IMR-90 (cell line): Measurements from ENCODE around the gene GPR132. TPM values are rescaled to one million over a fixed set of nuclear protein-coding genes. Genes with fewer than 3 reads are reported as not detected.

Experiments used
- ATAC-seq: fragments of 200-7000 bp; cut with Tn5 transposase; 2 replicates; pipeline ENCODE4 v1.9.1; 2020; ENCODE audit warnings: low read depth, mild to moderate bottlenecking, moderate library complexity
- BruUV-seq: library from RNA; stranded (reverse); fragments of 400-500 nt; replicated peaks from 2 replicates; lab custom pipeline; 2021; lab: Mats Ljungman, UMichigan
- CTCF ChIA-PET: fragments of 300-600 bp; formaldehyde crosslinking; extraction: SDS; loops from one replicate; lab custom pipeline; 2021; ENCODE audit warnings: antibody characterized with exemption; lab: Yijun Ruan, JAX
- POLR2A ChIA-PET: fragments of 300-600 bp; sonication (Branson Sonifier 250); formaldehyde crosslinking; loops from one replicate; lab custom pipeline; 2022; ENCODE audit warnings: antibody characterized with exemption; ENCODE audit not compliant: unreplicated experiment; lab: Charles Lee
- DNase-seq: peaks from one replicate; pipeline ENCODE4 v3.0.0; 2013
- H2AFZ ChIP-seq: replicated peaks from 2 replicates; pipeline ENCODE3; 2013; ENCODE audit warnings: low read length, mild to moderate bottlenecking; ENCODE audit not compliant: poor library complexity
- H2AK5ac ChIP-seq: 2 replicates; pipeline ENCODE4 v1.6.1; 2013; ENCODE audit warnings: low read depth, low read length, inconsistent platforms
- H2AK9ac ChIP-seq: replicated peaks from 2 replicates; pipeline ENCODE3; 2013; ENCODE audit warnings: mild to moderate bottlenecking, low read depth, low read length, moderate library complexity; ENCODE audit not compliant: poor library complexity
- H2BK120ac ChIP-seq: 2 replicates; pipeline ENCODE4 v1.6.1; 2013; ENCODE audit warnings: low read depth, low read length, inconsistent platforms
- H2BK15ac ChIP-seq: 3 replicates; pipeline ENCODE4 v1.6.1; 2013; ENCODE audit warnings: low read depth, low read length, inconsistent platforms
- H2BK20ac ChIP-seq: 2 replicates; pipeline ENCODE4 v1.6.1; 2013; ENCODE audit warnings: low read depth, mild to moderate bottlenecking, inconsistent platforms, low read length, moderate library complexity
- H2BK5ac ChIP-seq: 2 replicates; pipeline ENCODE4 v1.6.1; 2013; ENCODE audit warnings: mild to moderate bottlenecking, low read depth, low read length, inconsistent platforms; ENCODE audit not compliant: poor library complexity, severe bottlenecking
- H3K14ac ChIP-seq: replicated peaks from 2 replicates; pipeline ENCODE4 v1.6.1; 2013; ENCODE audit warnings: low read depth, low read length, inconsistent platforms
- H3K18ac ChIP-seq: 2 replicates; pipeline ENCODE4 v1.6.1; 2013; ENCODE audit warnings: low read depth, low read length, control low read depth
- H3K23ac ChIP-seq: 2 replicates; pipeline ENCODE4 v1.6.1; 2013; ENCODE audit warnings: low read depth, low read length, inconsistent platforms
- H3K27ac ChIP-seq: 2 replicates; pipeline ENCODE4 v1.5.1; 2013; ENCODE audit warnings: mild to moderate bottlenecking, control low read depth, low read length; ENCODE audit not compliant: insufficient read depth
- H3K27me3 ChIP-seq: 2 replicates; pipeline ENCODE4 v1.6.1; 2013; ENCODE audit warnings: low read length; ENCODE audit not compliant: control insufficient read depth, insufficient read depth
- H3K36me3 ChIP-seq: 2 replicates; pipeline ENCODE4 v1.6.1; 2013; ENCODE audit warnings: low read length, mixed read lengths; ENCODE audit not compliant: control insufficient read depth, insufficient read depth
- H3K4ac ChIP-seq: 2 replicates; pipeline ENCODE4 v1.6.1; 2013; ENCODE audit warnings: low read depth, low read length, inconsistent platforms
- H3K4me1 ChIP-seq: 2 replicates; pipeline ENCODE4 v1.6.1; 2013; ENCODE audit warnings: low read length, mixed read lengths; ENCODE audit not compliant: control insufficient read depth, insufficient read depth
- H3K4me2 ChIP-seq: 2 replicates; pipeline ENCODE4 v1.6.1; 2013; ENCODE audit warnings: low read depth, mild to moderate bottlenecking, control low read depth, low read length, moderate library complexity
- H3K4me3 ChIP-seq: 2 replicates; pipeline ENCODE4 v1.5.1; 2013; ENCODE audit warnings: low read depth, mild to moderate bottlenecking, control low read depth, low read length, moderate library complexity; ENCODE audit not compliant: insufficient read depth
- H3K56ac ChIP-seq: 2 replicates; pipeline ENCODE4 v1.6.1; 2013; ENCODE audit warnings: low read length, inconsistent platforms; ENCODE audit not compliant: insufficient read depth; ENCODE audit errors: extremely low read depth
- H3K79me1 ChIP-seq, 2 experiments: 2 replicates each; pipeline ENCODE4 v1.6.1; 2013; ENCODE audit warnings: low read length in 2 of 2, inconsistent platforms in 1 of 2, low read depth in 1 of 2
- H3K9ac ChIP-seq: 2 replicates; pipeline ENCODE4 v1.6.1; 2013; ENCODE audit warnings: low read depth, low read length, control low read depth
- H3K9me1 ChIP-seq: 2 replicates; pipeline ENCODE4 v1.6.1; 2013; ENCODE audit warnings: low read length, inconsistent platforms; ENCODE audit not compliant: insufficient read depth
- H3K9me3 ChIP-seq: 2 replicates; pipeline ENCODE4 v1.6.1; 2013; ENCODE audit warnings: low read length; ENCODE audit not compliant: control insufficient read depth, insufficient read depth
- H4K20me1 ChIP-seq: 2 replicates; pipeline ENCODE4 v1.6.1; 2013; ENCODE audit warnings: low read length, inconsistent platforms; ENCODE audit not compliant: insufficient read depth
- H4K5ac ChIP-seq: 2 replicates; pipeline ENCODE4 v1.6.1; 2013; ENCODE audit warnings: mild to moderate bottlenecking, low read depth, low read length, control low read depth
- H4K8ac ChIP-seq, 2 experiments: 2 replicates each; pipeline ENCODE4 v1.6.1; 2013; ENCODE audit warnings: low read depth in 2 of 2, low read length in 2 of 2, control low read depth in 1 of 2, inconsistent platforms in 1 of 2
- H4K91ac ChIP-seq: 2 replicates; pipeline ENCODE4 v1.6.1; 2013; ENCODE audit warnings: low read depth, low read length, inconsistent platforms; ENCODE audit not compliant: insufficient read depth
- BHLHE40 ChIP-seq: fragments of 150-350 bp; IDR thresholded peaks from 2 replicates; pipeline ENCODE4 v1.6.1; 2016; ENCODE audit warnings: mild to moderate bottlenecking, low read depth, low read length
- CEBPB ChIP-seq: IDR thresholded peaks from 2 replicates; pipeline ENCODE4 v1.6.1; 2012; ENCODE audit warnings: low read depth, low read length, improper control_type of control experiment
- MAFK ChIP-seq: IDR thresholded peaks from 2 replicates; pipeline ENCODE4 v1.6.1; 2012; ENCODE audit warnings: low read depth, low read length, improper control_type of control experiment
- MXI1 ChIP-seq: IDR thresholded peaks from 2 replicates; pipeline ENCODE4 v1.6.1; 2012; ENCODE audit warnings: low read depth, mild to moderate bottlenecking, low read length, moderate library complexity, borderline replicate concordance
- NFE2L2 ChIP-seq: fragments of 150-350 bp; IDR thresholded peaks from 2 replicates; pipeline ENCODE4 v1.6.1; 2016; ENCODE audit warnings: low read depth, mild to moderate bottlenecking, low read length
- POLR2A ChIP-seq: IDR thresholded peaks from 2 replicates; pipeline ENCODE4 v1.6.1; 2012; ENCODE audit warnings: mild to moderate bottlenecking, low read depth, low read length
- RAD21 ChIP-seq: IDR thresholded peaks from 2 replicates; pipeline ENCODE4 v1.6.1; 2012; ENCODE audit warnings: low read length, improper control_type of control experiment
- RCOR1 ChIP-seq: IDR thresholded peaks from 2 replicates; pipeline ENCODE4 v1.6.1; 2012; ENCODE audit warnings: mild to moderate bottlenecking, low read length, improper control_type of control experiment; ENCODE audit not compliant: insufficient replicate concordance
- RFX5 ChIP-seq: IDR thresholded peaks from 2 replicates; pipeline ENCODE4 v1.8.0; 2012; ENCODE audit warnings: low read depth, mild to moderate bottlenecking, low read length, moderate library complexity
- SMC3 ChIP-seq: fragments of 150-350 bp; IDR thresholded peaks from 2 replicates; pipeline ENCODE4 v1.6.1; 2016; ENCODE audit warnings: low read depth, mild to moderate bottlenecking, antibody characterized with exemption, low read length, moderate library complexity
- WGBS, 2 experiments: methylation state at CpG; one replicate each; pipeline versions ENCODE4 v1.1.5 to v1.1.7; 2013; ENCODE audit warnings: missing lambda C conversion rate in 2 of 2; ENCODE audit not compliant: insufficient read length in 1 of 2; ENCODE audit errors: extremely low coverage in 2 of 2; 5-methylcytosine and 5-hydroxymethylcytosine counted together
- dilution Hi-C: fragments of 300-500 bp; cut with HindIII; formaldehyde crosslinking; loops from one replicate; pipeline ENCODE4 v1.14.3; 2018; ENCODE audit warnings: low sequenced_read_pairs; ENCODE audit not compliant: unreplicated experiment
- in situ Hi-C: fragments of 300-500 bp; cut with MboI; formaldehyde crosslinking; loops from 3 replicates; pipeline ENCODE4 v1.14.3; 2019; ENCODE audit warnings: low sequenced_read_pairs, inconsistent platforms, mixed read lengths
- intact Hi-C: fragments of 100-400 bp; cut with micrococcal nuclease; formaldehyde crosslinking; loops from 2 replicates; pipeline ENCODE4 v1.10.0; 2022
- polyA plus RNA-seq, 3 experiments: library from polyadenylated mRNA; depleted of rRNA; stranded (reverse); fragments of >200 nt; gene quantifications; 2 replicates each; pipeline ENCODE4 v1.2.3, GENCODE V29; 2012; ENCODE audit warnings: low replicate concordance in 1 of 3
- total RNA-seq: library from RNA; depleted of rRNA; stranded (reverse); fragments of >200 nt; gene quantifications from 2 replicates; pipeline ENCODE4 v1.2.3, GENCODE V29; 2012
- TF ChIP-seq, protein P1 (sequence below): conservative IDR thresholded peaks from 2 replicates; pipeline ENCODE4 v1.5.1; 2012; ENCODE audit warnings: mild to moderate bottlenecking, low read depth, low read length, improper control_type of control experiment
- TF ChIP-seq, protein P2 (sequence below): fragments of 150-350 bp; IDR thresholded peaks from 2 replicates; pipeline ENCODE4 v1.6.1; 2016; ENCODE audit warnings: low read depth, mild to moderate bottlenecking, low read length, moderate library complexity, borderline replicate concordance
- TF ChIP-seq, protein P3 (sequence below): fragments of 150-350 bp; IDR thresholded peaks from 2 replicates; pipeline ENCODE4 v1.6.1; 2017; ENCODE audit warnings: mild to moderate bottlenecking, antibody characterized with exemption, low read length, low read depth

The GPR132 gene
- total and polyA plus RNA-seq, 2 of the 4 experiments (the other 2 are of a cell fraction) = under 0.01 to 0.10 TPM

DNA sequence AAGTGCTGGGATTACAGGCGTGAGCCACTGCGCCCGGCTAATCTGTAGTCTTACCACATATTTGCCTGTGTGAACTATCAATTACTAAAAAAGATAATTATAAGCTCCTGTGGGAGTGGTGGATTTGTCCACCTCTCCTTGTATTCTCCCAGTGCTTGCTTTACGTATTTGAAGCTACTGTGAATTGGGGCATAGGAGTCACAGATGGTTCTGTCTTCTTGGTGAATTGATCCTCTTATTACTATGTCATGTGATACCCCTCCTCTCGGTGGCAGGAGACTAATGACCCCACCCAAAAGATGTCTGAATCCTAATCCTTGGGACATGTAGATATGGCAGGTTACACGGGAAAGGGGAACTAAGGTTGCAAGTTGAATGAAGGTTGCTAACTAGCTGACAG lies 11.8 kb downstream of the GPR132 start:
- Histone ChIP-seq H4K20me1 (no peaks in the 10 kb centered on the region), H3K4me2 (no peak overlapping the region), H3K56ac (no peak overlapping the region), H3K4me3 (no peak overlapping the region), H4K91ac (no peak overlapping the region), H2BK5ac (no peak overlapping the region), H4K5ac (no peak overlapping the region), H3K4ac (no peak overlapping the region), H2BK20ac (no peak overlapping the region), H2AK9ac (no peak overlapping the region), H3K36me3 (no peaks in the 10 kb centered on the region), H3K27ac (no peak overlapping the region), H3K23ac (no peak overlapping the region), H3K14ac (no peak overlapping the region), H3K18ac (no peak overlapping the region), H3K9ac (no peak overlapping the region), H3K9me3 (no peaks in the 10 kb centered on the region), H2BK120ac (no peak overlapping the region), H3K9me1 (no peaks in the 10 kb centered on the region), H2BK15ac (no peak overlapping the region), H3K4me1 (peaks cover 3% of the 10 kb centered on the region; the same call in 1 of the 2 replicates), H4K8ac (no peak overlapping the region), H2AFZ (no peak overlapping the region), H3K79me1 (no peaks in the 10 kb centered on the region), H2AK5ac (no peak overlapping the region), H3K27me3 (peaks cover 15% of the 10 kb centered on the region)
- TF ChIP-seq SMC3 (no peak), POLR2A (no peak), MXI1 (no peak), RCOR1 (no peak), CEBPB (no peak), BHLHE40 (no peak), RFX5 (no peak), MAFK (no peak), RAD21 (no peak), NFE2L2 (no peak)
- TF ChIP-seq, protein P1, sequence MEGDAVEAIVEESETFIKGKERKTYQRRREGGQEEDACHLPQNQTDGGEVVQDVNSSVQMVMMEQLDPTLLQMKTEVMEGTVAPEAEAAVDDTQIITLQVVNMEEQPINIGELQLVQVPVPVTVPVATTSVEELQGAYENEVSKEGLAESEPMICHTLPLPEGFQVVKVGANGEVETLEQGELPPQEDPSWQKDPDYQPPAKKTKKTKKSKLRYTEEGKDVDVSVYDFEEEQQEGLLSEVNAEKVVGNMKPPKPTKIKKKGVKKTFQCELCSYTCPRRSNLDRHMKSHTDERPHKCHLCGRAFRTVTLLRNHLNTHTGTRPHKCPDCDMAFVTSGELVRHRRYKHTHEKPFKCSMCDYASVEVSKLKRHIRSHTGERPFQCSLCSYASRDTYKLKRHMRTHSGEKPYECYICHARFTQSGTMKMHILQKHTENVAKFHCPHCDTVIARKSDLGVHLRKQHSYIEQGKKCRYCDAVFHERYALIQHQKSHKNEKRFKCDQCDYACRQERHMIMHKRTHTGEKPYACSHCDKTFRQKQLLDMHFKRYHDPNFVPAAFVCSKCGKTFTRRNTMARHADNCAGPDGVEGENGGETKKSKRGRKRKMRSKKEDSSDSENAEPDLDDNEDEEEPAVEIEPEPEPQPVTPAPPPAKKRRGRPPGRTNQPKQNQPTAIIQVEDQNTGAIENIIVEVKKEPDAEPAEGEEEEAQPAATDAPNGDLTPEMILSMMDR = no peak
- TF ChIP-seq, protein P2, sequence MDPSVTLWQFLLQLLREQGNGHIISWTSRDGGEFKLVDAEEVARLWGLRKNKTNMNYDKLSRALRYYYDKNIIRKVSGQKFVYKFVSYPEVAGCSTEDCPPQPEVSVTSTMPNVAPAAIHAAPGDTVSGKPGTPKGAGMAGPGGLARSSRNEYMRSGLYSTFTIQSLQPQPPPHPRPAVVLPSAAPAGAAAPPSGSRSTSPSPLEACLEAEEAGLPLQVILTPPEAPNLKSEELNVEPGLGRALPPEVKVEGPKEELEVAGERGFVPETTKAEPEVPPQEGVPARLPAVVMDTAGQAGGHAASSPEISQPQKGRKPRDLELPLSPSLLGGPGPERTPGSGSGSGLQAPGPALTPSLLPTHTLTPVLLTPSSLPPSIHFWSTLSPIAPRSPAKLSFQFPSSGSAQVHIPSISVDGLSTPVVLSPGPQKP = no peak
- TF ChIP-seq, protein P3, sequence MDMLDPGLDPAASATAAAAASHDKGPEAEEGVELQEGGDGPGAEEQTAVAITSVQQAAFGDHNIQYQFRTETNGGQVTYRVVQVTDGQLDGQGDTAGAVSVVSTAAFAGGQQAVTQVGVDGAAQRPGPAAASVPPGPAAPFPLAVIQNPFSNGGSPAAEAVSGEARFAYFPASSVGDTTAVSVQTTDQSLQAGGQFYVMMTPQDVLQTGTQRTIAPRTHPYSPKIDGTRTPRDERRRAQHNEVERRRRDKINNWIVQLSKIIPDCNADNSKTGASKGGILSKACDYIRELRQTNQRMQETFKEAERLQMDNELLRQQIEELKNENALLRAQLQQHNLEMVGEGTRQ = no peak
- in situ Hi-C loops = no loop called here
- no peak for ATAC-seq
- no TSS peak for BruUV-seq
- POLR2A ChIA-PET = interaction anchor here (0.7 kb wide), 1 partner anchor 116 kb away, joined by 7 read pairs; no protein-coding TSS in a partner anchor
- intact Hi-C loops = no loop called here
- dilution Hi-C loops = loop anchor here (10.0 kb wide), 1 partner anchor 119 kb away; no protein-coding TSS in a partner anchor
- 100% methylated on average over 1 of the region's 6 CpGs; no CpG with 5 or more reads in 1 of the 2 experiments for WGBS, 2 experiments
- no peak for DNase-seq
- CTCF ChIA-PET = no interaction called here
